Testis (tissue), 2 donors: ENCODE measurements around the gene PARL.

Experiments used
- POLR2A ChIP-seq: fragments of 450-650 bp; IDR thresholded peaks from one replicate; pipeline ENCODE4 v1.6.1; 2017; ENCODE audit warnings: antibody characterized with exemption, mild to moderate bottlenecking, moderate library complexity
- TF ChIP-seq, protein P1 (sequence below), 3 experiments: fragments of 450-650 bp in 2 of 3; fragments of 200-600 bp in 1 of 3; sonication (generic) in 1 of 3; IDR thresholded peaks; one replicate each; pipeline ENCODE4 v1.5.1; 2016 to 2019; ENCODE audit warnings: antibody characterized with exemption in 3 of 3, mild to moderate bottlenecking in 2 of 3, moderate library complexity in 1 of 3

DNA sequence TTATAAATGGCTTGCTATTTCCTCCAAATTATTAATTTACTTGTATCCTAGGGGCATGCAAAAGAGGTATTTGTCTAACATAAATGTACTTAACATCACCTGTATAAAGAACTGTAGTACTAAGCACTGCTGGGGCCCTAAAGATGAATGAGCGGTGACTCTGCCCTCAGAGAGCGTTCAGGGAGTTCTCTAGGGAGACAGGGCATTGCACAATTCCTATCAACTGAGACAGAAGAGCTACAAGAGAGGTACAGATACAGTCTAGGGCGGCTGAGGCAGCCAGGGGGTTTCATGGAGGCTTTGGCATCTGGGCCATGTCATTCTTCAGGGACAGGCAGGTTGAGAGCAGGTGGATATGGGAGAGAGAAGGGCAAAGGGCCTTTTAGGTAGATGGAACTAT is 39.9 kb upstream of the PARL start:
- TF ChIP-seq, protein P1, sequence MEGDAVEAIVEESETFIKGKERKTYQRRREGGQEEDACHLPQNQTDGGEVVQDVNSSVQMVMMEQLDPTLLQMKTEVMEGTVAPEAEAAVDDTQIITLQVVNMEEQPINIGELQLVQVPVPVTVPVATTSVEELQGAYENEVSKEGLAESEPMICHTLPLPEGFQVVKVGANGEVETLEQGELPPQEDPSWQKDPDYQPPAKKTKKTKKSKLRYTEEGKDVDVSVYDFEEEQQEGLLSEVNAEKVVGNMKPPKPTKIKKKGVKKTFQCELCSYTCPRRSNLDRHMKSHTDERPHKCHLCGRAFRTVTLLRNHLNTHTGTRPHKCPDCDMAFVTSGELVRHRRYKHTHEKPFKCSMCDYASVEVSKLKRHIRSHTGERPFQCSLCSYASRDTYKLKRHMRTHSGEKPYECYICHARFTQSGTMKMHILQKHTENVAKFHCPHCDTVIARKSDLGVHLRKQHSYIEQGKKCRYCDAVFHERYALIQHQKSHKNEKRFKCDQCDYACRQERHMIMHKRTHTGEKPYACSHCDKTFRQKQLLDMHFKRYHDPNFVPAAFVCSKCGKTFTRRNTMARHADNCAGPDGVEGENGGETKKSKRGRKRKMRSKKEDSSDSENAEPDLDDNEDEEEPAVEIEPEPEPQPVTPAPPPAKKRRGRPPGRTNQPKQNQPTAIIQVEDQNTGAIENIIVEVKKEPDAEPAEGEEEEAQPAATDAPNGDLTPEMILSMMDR (IDR thresholded peaks at IDR 0.05), result no peak
- TF ChIP-seq POLR2A, result no peak
